GM19328 (cell line): ENCODE measurements around the gene FZD4.

Source experiments
- ATAC-seq: cut with Tn5 transposase; IDR thresholded peaks from one replicate; pipeline ENCODE4 v1.9.1; 2021; ENCODE audit warnings: mild to moderate bottlenecking, moderate library complexity; ENCODE audit not compliant: unreplicated experiment

The FZD4 gene

GRCh38 chr11:86914865-86915519 lies 40.2 kb downstream of the FZD4 start:
- no peak for ATAC-seq

- no peak for ATAC-seq
These were observed 43.0 kb downstream of the FZD4 start for GRCh38 chr11:86912238-86912637.

- ATAC-seq = no peak
These were observed 44.6 kb downstream of the FZD4 start for GRCh38 chr11:86910592-86910991.

GRCh38 chr11:86906198-86906597 lies 49.0 kb downstream of the FZD4 start:
- ATAC-seq = no peak

- no peak for ATAC-seq
These were observed 49.9 kb downstream of the FZD4 start for GRCh38 chr11:86905252-86905651.

- no peak for ATAC-seq
These were observed 51.2 kb downstream of the FZD4 start for GRCh38 chr11:86904001-86904400.

GRCh38 chr11:86902345-86902744 lies 52.9 kb downstream of the FZD4 start:
- no peak for ATAC-seq

GRCh38 chr11:86901599-86901998 lies 53.6 kb downstream of the FZD4 start:
- ATAC-seq = no peak

GRCh38 chr11:86900162-86900561 lies 55.0 kb downstream of the FZD4 start:
- no peak for ATAC-seq

GRCh38 chr11:86898689-86899088 lies 56.5 kb downstream of the FZD4 start:
- ATAC-seq = no peak

- ATAC-seq = no peak
These were observed 58.8 kb downstream of the FZD4 start for GRCh38 chr11:86896441-86896841.
